GM18909 (cell line): ENCODE measurements around the gene SPG7.
"Not testable (repeated sequence)": the region's sequence is repeated elsewhere in the genome, so short reads cannot be mapped to it uniquely, and the experiment has no call there.

Source experiments
- ATAC-seq: cut with Tn5 transposase; IDR thresholded peaks from one replicate; pipeline ENCODE4 v1.9.1; 2021; ENCODE audit warnings: mild to moderate bottlenecking; ENCODE audit not compliant: unreplicated experiment, poor library complexity

The SPG7 gene

GRCh38 chr16:89574681-89575246 is 66.6 kb downstream of the SPG7 start:
- no peak for ATAC-seq

- ATAC-seq = no peak
Measured at GRCh38 chr16:89575247-89576152, 67.3 kb downstream of the SPG7 start, which contains the start of gene CPNE7. CPNE7 (plus strand) TSS chr16:89575758; CDS start chr16:89575898, 140 bp downstream.

- ATAC-seq = no peak
Measured at GRCh38 chr16:89576153-89577054, 68.2 kb downstream of the SPG7 start.

GRCh38 chr16:89577055-89577759 is 69.0 kb downstream of the SPG7 start:
- ATAC-seq = no peak

GRCh38 chr16:89579351-89579750 is 71.1 kb downstream of the SPG7 start:
- ATAC-seq = no peak

GRCh38 chr16:89581045-89581695 is 73.0 kb downstream of the SPG7 start:
- ATAC-seq = no peak

GRCh38 chr16:89581861-89582563 is 73.8 kb downstream of the SPG7 start:
- ATAC-seq = no peak

- ATAC-seq = no peak
Measured at GRCh38 chr16:89582614-89583196, 74.5 kb downstream of the SPG7 start.

- no peak for ATAC-seq
Measured at GRCh38 chr16:89583197-89583894, 75.1 kb downstream of the SPG7 start.

- no peak for ATAC-seq
Measured at GRCh38 chr16:89583895-89584644, 75.9 kb downstream of the SPG7 start.

- ATAC-seq = no peak
Measured at GRCh38 chr16:89584768-89585549, 76.8 kb downstream of the SPG7 start.

- no peak for ATAC-seq
Measured at GRCh38 chr16:89586218-89586617, 78.0 kb downstream of the SPG7 start.

- ATAC-seq = no peak
Measured at GRCh38 chr16:89586853-89587252, 78.7 kb downstream of the SPG7 start.

GRCh38 chr16:89587676-89588075 is 79.5 kb downstream of the SPG7 start:
- ATAC-seq = not testable (repeated sequence)

- no peak for ATAC-seq
Measured at GRCh38 chr16:89588413-89589109, 80.4 kb downstream of the SPG7 start.
